HFF-Myc (cell line): ENCODE results near the gene TAOK1.

Source experiments
- DNase-seq: peaks from one replicate; pipeline ENCODE4 v3.0.0-alpha.2; 2011; ENCODE audit warnings: low read depth; ENCODE audit errors: extremely low read depth
- H3K4me3 ChIP-seq: replicated peaks from 2 replicates; pipeline ENCODE4 v1.5.1; 2011; ENCODE audit warnings: low read depth, mild to moderate bottlenecking, control low read depth, low read length
- TF ChIP-seq, protein P1 (sequence below): IDR thresholded peaks from 2 replicates; pipeline ENCODE4 v1.5.1; 2012; ENCODE audit warnings: mild to moderate bottlenecking, low read depth, low read length, control low read depth; ENCODE audit errors: missing control alignments

TAOK1 gene

DNA sequence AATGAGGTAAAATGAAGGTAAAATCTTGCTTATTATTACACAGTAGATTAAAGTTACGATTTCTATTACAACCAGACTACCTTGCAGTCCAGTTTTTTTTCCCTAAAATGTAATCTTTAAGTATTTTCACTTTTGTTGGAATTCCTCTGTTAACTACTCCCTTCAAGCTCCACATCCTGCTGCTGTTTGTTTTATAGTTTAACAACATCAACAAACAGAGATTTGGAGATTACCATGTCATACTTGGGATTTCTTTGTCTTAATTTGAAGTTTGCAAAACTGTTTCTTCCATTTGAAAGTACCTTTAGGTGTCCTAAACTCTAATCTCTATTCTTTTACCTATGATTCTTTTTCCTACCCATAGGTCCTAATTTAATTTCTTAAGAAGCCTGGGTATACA, 93.3 kb downstream of the TAOK1 start:
- DNase-seq: no peak
- TF ChIP-seq, protein P1, sequence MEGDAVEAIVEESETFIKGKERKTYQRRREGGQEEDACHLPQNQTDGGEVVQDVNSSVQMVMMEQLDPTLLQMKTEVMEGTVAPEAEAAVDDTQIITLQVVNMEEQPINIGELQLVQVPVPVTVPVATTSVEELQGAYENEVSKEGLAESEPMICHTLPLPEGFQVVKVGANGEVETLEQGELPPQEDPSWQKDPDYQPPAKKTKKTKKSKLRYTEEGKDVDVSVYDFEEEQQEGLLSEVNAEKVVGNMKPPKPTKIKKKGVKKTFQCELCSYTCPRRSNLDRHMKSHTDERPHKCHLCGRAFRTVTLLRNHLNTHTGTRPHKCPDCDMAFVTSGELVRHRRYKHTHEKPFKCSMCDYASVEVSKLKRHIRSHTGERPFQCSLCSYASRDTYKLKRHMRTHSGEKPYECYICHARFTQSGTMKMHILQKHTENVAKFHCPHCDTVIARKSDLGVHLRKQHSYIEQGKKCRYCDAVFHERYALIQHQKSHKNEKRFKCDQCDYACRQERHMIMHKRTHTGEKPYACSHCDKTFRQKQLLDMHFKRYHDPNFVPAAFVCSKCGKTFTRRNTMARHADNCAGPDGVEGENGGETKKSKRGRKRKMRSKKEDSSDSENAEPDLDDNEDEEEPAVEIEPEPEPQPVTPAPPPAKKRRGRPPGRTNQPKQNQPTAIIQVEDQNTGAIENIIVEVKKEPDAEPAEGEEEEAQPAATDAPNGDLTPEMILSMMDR: no peak
- H3K4me3 ChIP-seq: no peak overlapping the region

DNA sequence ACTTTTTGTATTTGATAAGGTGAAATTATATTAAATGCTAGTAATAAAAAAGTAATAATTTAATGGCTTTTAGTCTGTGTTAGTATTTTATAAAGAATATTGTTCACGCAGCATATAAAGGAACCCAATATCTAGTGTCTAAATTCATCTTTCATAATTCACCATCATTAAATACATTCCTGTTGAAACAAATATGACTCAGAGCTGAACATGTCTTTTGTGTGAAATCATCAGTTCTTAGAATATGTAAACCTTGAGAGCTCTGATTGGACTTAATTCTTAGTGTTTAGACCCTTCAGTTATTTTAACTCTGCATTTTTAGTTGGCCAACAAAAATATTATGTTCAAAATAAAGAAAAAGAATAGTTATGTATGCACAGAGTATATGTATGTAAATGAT, 104.8 kb downstream of the TAOK1 start:
- DNase-seq: no peak
- no peak overlapping the region for H3K4me3 ChIP-seq
- TF ChIP-seq, protein P1: no peak

DNA sequence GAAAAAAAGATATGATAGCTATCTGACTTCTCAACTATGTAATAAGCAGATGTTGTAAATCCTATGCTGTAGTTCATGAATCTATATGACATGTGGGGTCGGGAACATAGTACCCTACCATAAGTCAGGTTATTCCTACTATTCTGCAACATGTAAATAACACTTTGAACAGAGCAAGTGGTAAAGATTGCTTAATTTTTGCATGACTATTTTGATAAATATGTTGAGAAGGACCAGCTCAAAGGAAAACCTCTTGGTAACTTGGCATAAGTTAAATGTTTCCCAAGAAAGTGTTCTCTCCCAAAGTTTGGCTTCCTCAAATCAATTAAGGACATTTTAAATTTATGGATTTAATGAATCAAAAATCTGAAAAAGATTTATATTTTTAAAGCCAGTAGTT, 114.5 kb downstream of the TAOK1 start:
- TF ChIP-seq, protein P1: no peak
- no peak for DNase-seq
- no peak overlapping the region for H3K4me3 ChIP-seq

DNA sequence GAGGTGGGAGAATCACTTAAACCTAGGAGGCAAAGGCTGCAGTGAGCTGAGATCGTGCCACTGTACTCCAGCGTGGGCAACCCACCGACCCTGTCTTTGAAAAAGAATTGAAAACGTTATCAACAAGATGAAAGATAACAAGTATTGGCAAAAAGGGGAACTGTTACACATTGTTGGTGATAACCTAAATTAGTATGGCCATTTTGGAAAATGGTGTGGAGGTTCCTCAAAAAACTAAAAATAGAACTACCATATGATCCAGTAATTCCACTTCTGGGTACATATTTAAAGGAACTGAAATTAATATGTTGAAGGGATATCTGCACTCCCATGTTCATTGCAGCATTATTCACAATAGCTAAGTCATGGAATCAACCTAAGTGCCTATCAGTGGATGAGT, 115.7 kb downstream of the TAOK1 start:
- TF ChIP-seq, protein P1: no peak
- DNase-seq: no peak
- H3K4me3 ChIP-seq: no peak overlapping the region

DNA sequence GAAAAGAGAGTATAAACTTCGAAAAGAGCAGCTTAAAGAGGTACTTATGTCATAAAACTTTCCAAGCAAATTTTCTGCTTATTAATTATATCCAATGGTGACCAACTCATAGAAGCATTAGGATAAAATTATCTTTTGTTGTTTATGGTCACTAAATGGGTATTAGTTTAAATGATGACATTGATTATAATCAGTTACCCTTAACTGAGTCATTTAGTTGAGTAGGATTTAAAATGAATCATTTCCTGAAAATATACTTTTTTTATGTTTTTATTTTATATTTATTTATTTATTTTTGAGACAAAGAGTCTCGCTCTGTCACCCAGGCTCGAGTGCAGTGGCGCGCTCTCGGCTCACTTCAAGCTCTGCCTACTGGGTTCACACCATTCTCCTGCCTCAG, 120.8 kb downstream of the TAOK1 start:
- TF ChIP-seq, protein P1: no peak
- no peak for DNase-seq
- H3K4me3 ChIP-seq: no peak overlapping the region

DNA sequence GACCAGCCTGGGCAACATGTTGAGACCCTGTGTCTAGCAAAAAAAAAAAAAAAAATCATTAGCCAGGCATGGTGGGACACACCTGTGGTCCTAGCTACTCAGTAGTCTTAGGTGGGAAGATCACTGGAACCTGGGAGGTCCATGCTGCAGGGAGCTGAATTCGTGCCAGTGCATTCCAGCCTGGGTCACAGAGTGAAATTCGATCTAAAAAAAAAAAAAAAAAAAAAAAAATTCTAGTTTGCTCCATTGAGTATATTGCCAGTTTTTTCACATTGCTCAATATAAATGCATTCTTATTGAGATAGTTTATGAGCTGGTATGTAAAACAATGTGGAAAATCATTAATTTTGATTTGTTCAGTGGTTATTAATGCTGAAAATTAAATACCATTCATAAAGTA, 124.6 kb downstream of the TAOK1 start:
- no peak for DNase-seq
- TF ChIP-seq, protein P1: no peak
- H3K4me3 ChIP-seq: no peak overlapping the region

DNA sequence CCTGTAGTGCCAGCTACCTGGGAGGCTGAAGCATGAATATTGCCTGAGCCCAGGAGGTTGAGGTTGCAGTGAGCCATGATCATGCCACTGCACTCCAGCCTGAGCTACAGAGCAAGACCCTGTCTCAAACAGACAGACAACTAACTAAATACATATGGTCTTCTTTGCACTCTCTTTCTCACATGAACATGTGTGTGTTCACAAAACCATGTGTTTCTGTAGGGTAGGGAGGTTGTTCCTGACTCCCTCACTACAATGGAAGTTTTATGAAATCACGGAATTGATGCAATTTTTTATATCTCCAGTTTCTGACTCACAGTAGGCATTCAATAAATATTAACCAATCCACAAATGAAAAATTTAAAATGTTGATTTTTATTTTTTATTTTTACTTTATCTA, 128.2 kb downstream of the TAOK1 start:
- TF ChIP-seq, protein P1: no peak
- DNase-seq: no peak
- no peak overlapping the region for H3K4me3 ChIP-seq
